SHP77 treated with DMSO at 0.1 percent for 48 hours (cell line): ENCODE data around the gene RDH13.
"Not testable (repeated sequence)": the region's sequence is repeated elsewhere in the genome, so short reads cannot be mapped to it uniquely, and the experiment has no call there.

Experiments used
- DNase-seq: peaks from one replicate; lab custom pipeline; 2025; lab: John Stamatoyannopoulos, UW

Gene RDH13

GRCh38 chr19:55044771-55045716, 17.9 kb downstream of the RDH13 start:
- no peak for DNase-seq

DNA sequence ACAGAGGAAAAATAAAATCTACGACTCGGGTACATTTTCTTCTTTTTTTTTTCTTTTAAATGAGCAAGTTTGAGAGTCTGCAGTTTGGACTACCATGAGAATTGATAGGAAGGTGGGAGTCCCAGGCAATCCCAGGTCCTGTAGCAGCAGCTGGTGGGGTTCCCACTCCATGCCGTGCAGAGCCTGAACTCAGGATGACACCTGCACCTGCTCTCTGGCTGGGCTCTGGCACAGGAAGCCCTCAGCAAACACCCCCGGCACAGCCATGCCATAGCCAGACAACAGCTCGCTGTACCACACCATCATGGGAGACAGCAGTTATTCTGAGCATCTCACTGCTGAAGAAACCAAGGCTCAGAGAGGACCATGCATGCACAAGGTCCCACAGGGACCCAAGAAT, 18.7 kb downstream of the RDH13 start:
- DNase-seq: no peak

DNA sequence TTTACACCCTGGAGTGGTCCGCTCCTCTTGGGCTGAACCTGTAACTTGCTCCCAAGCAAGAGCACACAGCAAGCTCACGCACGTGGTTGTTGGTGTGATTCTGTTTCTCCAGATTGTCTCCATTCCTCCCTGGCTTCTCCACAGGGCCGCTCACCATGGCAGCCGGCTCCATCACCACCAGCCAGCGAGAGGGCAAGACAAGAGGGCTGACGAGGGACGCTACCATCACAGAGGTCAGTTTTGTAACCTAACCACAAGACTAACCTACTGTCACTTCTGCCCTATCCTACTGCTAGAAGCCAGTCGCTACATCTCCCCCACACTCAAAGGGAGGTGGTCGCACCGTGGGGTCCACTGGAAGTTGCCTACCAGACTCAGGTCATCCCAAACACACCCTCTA, 20.3 kb downstream of the RDH13 start:
- DNase-seq: no peak

DNA sequence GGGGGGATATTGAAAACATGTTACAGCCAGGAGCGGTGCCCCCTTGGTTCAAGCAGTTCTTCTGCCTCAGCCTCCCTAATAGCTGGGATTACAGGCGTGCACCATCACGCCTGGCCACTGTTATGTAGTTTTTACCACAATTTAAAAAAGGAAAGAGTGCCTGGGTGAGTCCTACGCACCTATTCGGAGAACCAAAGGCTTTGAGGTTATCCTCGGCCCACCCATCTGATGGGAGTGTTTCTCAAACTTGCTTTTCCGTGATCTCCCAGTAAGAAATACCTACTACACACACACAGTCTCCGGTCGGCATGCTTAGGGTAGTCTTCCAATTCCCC, 20.6 kb downstream of the RDH13 start:
- no peak for DNase-seq

- no peak for DNase-seq
Measured at GRCh38 chr19:55041627-55042343, 21.2 kb downstream of the RDH13 start.

DNA sequence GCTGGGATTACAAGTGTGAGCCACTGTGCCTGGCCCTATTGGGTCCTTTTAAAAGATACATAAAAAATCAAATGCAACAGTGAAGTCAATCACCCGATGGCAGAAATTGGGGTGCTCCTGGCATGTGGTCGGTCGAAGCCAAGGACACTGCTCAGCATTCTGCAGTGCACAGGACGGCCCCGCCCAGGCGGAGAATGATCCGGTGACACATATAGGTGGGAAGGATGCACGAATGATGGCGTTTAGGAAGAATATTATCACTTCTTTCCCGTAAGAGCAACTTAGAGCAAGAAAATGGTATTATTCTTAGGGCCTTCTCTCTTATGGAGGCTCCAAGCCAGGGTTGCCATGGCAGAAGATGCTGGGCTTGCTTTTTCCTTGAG, 21.7 kb downstream of the RDH13 start:
- no peak for DNase-seq

- not testable (repeated sequence) for DNase-seq
Measured at GRCh38 chr19:55040654-55041053, 22.3 kb downstream of the RDH13 start.

DNA sequence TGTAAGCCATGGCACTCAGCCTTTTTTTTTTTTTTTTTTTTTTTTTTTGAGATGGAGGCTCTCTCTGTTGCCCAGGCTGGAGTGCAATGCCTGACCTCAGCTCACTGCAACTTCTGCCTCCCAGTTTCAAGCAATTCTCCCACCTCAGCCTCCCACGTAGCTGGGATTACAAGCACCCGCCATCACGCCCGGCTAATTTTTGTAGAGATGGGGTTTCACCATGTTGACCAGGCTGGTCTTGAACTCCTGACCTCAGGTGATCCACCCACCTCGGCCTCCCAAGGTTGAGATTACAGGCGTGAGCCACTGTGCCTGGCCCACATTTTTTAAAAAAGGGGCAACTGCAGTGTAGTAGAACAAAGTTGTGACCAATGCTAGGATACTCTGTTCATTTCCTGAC, 25.3 kb downstream of the RDH13 start:
- DNase-seq: not testable (repeated sequence)

DNA sequence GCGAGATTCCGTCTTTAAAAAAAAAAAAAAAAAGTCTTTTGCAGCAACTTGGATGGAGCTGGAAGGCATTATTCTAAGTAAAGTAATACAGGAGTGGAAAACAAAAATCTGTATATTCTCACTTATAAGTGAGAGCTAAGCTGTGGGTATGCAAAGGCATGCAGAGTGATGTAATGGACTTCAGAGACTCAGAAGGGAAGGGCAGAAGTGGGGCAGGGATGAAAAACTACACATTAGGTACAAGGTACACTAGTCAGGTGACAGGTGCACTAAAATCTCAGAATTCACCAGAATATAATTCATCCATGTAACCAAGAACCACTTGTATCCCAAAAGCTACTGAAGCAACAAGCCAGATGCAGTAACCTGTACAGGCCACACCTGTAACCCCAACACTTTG, 26.9 kb downstream of the RDH13 start:
- DNase-seq: no peak

GRCh38 chr19:55034751-55035150, 28.2 kb downstream of the RDH13 start:
- no peak for DNase-seq

GRCh38 chr19:55032976-55033643, 29.8 kb downstream of the RDH13 start:
- DNase-seq: not testable (repeated sequence)

DNA sequence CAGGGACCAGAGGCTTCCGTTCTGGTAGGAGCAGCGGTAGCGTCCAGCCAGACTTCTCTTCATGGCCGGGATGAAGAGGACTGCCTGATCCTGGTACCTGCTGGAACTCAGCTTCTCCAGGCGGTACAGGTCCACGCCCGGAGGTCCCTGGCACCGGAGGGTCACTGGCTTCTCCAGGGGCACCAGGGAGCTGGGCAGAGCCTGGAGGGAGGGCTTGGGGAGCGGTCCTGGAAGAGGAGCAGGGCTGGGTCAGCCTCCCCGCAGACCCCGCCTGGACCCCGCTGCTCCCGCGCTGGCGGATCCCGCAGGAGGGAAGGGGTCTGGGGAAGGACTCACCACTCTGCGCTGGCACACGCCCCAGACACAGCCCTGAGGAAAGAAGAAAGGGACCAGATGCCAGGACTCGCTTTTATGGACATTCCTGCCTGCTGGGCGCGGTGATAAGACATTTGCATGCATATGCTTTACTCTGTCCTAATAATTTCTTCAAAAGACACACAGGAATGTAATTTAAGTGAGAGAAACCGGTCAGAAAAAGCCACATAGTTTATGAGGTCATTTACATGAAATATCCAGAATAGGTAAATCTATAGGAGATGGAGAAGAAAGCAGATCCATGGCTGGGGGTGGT, 30.7 kb downstream of the RDH13 start:
- no peak for DNase-seq

- no peak for DNase-seq
Measured at GRCh38 chr19:55031178-55031577, 31.8 kb downstream of the RDH13 start.

- no peak for DNase-seq
Measured at GRCh38 chr19:55028757-55029156, 34.2 kb downstream of the RDH13 start.

GRCh38 chr19:55027472-55028337, 35.2 kb downstream of the RDH13 start:
- DNase-seq: no peak

DNA sequence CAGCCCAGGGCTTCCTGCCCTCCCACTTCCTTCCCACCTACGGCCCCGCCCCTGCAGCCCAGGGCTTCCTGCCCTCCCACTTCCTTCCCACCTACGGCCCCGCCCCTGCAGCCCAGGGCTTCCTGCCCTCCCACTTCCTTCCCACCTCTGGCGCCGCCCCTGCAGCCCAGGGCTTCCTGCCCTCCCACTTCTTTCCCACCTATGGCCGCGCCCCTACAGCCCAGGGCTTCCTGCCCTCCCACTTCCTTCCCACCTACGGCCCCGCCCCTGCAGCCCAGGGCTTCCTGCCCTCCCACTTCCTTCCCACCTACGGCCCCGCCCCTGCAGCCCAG, 35.8 kb downstream of the RDH13 start:
- not testable (repeated sequence) for DNase-seq

- DNase-seq: no peak
Measured at GRCh38 chr19:55024111-55024510, 38.8 kb downstream of the RDH13 start.

GRCh38 chr19:55020351-55020750, 42.6 kb downstream of the RDH13 start:
- DNase-seq: not testable (repeated sequence)

DNA sequence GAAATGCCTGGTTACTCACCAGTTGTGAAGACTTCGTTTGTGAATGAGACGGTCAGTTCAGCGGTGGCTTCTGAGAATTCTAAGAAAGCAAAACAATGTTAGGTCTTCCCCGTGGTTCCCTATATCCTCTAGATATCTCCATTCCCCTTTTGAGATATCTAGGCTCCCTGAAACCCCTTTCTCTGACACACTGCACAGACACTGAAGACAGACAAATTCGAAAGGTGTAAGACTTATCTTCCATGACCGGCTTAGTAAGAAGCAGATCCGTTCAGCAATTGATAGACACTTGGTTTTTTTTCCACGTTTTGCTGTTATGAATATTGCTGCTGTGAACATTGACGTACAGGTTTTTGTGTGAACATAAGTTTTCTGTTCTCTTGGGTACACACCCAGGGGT, 44.3 kb downstream of the RDH13 start:
- no peak for DNase-seq

GRCh38 chr19:55018216-55018615, 44.7 kb downstream of the RDH13 start:
- DNase-seq: no peak

DNA sequence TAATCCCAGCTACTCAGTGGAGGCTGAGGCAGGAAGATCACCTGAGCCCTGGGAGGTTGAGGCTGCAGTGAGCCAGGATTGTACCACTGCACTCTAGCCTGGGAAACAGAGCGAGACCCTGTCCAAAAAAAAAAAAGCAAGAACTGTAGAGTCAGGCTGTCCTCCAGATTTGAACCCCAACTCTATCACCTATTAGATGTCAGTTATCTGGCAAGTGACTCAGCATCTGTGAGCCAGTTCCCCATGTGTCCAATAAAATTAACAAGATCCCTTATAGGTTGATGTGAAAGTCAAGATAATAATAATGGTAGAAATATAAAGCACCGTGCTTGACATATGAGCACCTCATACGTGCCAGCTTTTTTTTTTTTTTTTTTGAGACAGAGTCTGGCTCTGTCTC, 46.9 kb downstream of the RDH13 start:
- no peak for DNase-seq

DNA sequence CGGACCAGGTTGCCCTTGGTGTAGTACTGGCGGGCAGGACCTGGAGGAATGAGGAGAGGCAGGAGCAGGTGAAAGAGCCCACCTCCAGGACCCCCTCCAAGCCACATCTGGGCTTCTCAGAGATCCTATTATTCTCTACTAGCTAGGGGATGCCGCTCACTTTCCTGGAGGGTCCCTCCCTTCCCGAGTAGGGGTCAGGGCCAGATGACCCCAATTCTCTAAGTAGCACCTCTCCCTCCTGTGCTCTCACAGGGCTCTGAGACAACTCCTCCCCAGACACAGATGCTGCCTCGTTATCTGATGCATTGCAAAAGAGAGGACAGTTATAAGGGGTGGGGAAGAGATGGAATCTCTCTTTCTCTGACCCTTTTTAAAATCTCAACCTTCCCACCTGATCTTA, 47.8 kb downstream of the RDH13 start:
- no peak for DNase-seq
